Fibroblast of pulmonary artery (primary cell): ENCODE data around the gene C9orf72.

ENCODE experiments used
- DNase-seq: peaks from one replicate; pipeline ENCODE4 v3.0.0-alpha.2; 2010; ENCODE audit warnings: low read depth
- H3K4me3 ChIP-seq: replicated peaks from 2 replicates; pipeline ENCODE4 v1.5.1; 2011; ENCODE audit warnings: low read depth, mild to moderate bottlenecking, control low read depth, low read length, moderate library complexity
- CTCF ChIP-seq: IDR thresholded peaks from 2 replicates; pipeline ENCODE4 v1.5.1; 2011; ENCODE audit warnings: mild to moderate bottlenecking, control low read depth, low read length, inconsistent platforms; ENCODE audit errors: missing control alignments

The C9orf72 gene

GRCh38 chr9:27497883-27498417 lies 75.3 kb downstream of the C9orf72 start:
- no peak for DNase-seq
- H3K4me3 ChIP-seq, result no peak overlapping the region
- no peak for TF ChIP-seq CTCF
